ENCODE results near the gene CDK5RAP2.
"Not testable (repeated sequence)": the region's sequence is repeated elsewhere in the genome, so short reads cannot be mapped to it uniquely, and the experiment has no call there.

Gene CDK5RAP2

GRCh38 chr9:120552210-120552704 is 27.7 kb downstream of the CDK5RAP2 start:
- peaks cover 16% of the 10 kb centered on the region for H3K4me1 ChIP-seq
- H3K27me3 ChIP-seq (ENCODE audit: low read depth); in situ Hi-C loops (cut with MboI; ENCODE audit: low sequenced_read_pairs); H3K4me3 ChIP-seq; DNase-seq (ENCODE audit: low spot score in 2 of 2); H3K9me3 ChIP-seq: not testable (repeated sequence)
- peaks cover 39% of the 10 kb centered on the region for H3K36me3 ChIP-seq (replicated peaks)

GRCh38 chr9:120545701-120546550 is 34.0 kb downstream of the CDK5RAP2 start:
- Histone ChIP-seq H3K27me3 (ENCODE audit: low read depth) (no peaks in the 10 kb centered on the region), H3K9me3 (no peaks in the 10 kb centered on the region), H3K4me1 (peaks cover 18% of the 10 kb centered on the region), H3K36me3 (replicated peaks) (peaks cover 56% of the 10 kb centered on the region), H3K4me3 (no peak overlapping the region)
- in situ Hi-C loops (cut with MboI; ENCODE audit: low sequenced_read_pairs) = no loop called here
- DNase-seq (ENCODE audit: low spot score in 2 of 2) = peak; percentile 48 to 75

GRCh38 chr9:120544441-120544840 is 35.5 kb downstream of the CDK5RAP2 start:
- in situ Hi-C loops (cut with MboI; ENCODE audit: low sequenced_read_pairs) = no loop called here
- Histone ChIP-seq H3K36me3 (replicated peaks) (peaks cover 46% of the 10 kb centered on the region), H3K9me3 (no peaks in the 10 kb centered on the region), H3K4me3 (no peak overlapping the region), H3K4me1 (peaks cover 10% of the 10 kb centered on the region), H3K27me3 (ENCODE audit: low read depth) (no peaks in the 10 kb centered on the region)
- DNase-seq (ENCODE audit: low spot score in 2 of 2) = no peak

- Histone ChIP-seq H3K36me3 (replicated peaks) (peaks cover 44% of the 10 kb centered on the region), H3K27me3 (ENCODE audit: low read depth) (no peaks in the 10 kb centered on the region), H3K4me3 (no peak overlapping the region), H3K4me1 (peaks cover 10% of the 10 kb centered on the region), H3K9me3 (no peaks in the 10 kb centered on the region)
- DNase-seq (ENCODE audit: low spot score in 2 of 2) = no peak
- in situ Hi-C loops (cut with MboI; ENCODE audit: low sequenced_read_pairs) = no loop called here
These were observed 37.1 kb downstream of the CDK5RAP2 start for GRCh38 chr9:120542701-120543490.

GRCh38 chr9:120541921-120542320 is 38.0 kb downstream of the CDK5RAP2 start:
- H3K9me3 ChIP-seq = no peaks in the 10 kb centered on the region
- no peak for DNase-seq (ENCODE audit: low spot score in 2 of 2)
- no peak overlapping the region for H3K4me3 ChIP-seq
- H3K4me1 ChIP-seq = peaks cover 10% of the 10 kb centered on the region
- H3K36me3 ChIP-seq (replicated peaks) = peaks cover 43% of the 10 kb centered on the region
- no peaks in the 10 kb centered on the region for H3K27me3 ChIP-seq (ENCODE audit: low read depth)
- in situ Hi-C loops (cut with MboI; ENCODE audit: low sequenced_read_pairs) = no loop called here

- no peaks in the 10 kb centered on the region for H3K27me3 ChIP-seq (ENCODE audit: low read depth)
- DNase-seq (ENCODE audit: low spot score in 2 of 2) = no peak
- no peak overlapping the region for H3K4me3 ChIP-seq
- in situ Hi-C loops (cut with MboI; ENCODE audit: low sequenced_read_pairs) = no loop called here
- peaks cover 44% of the 10 kb centered on the region for H3K36me3 ChIP-seq (replicated peaks)
- H3K4me1 ChIP-seq = no peaks in the 10 kb centered on the region
- H3K9me3 ChIP-seq = no peaks in the 10 kb centered on the region
These were observed 40.0 kb downstream of the CDK5RAP2 start for GRCh38 chr9:120539951-120540350.

- H3K27me3 ChIP-seq (ENCODE audit: low read depth) = no peaks in the 10 kb centered on the region
- DNase-seq (ENCODE audit: low spot score in 2 of 2) = no peak
- no peaks in the 10 kb centered on the region for H3K4me1 ChIP-seq
- H3K36me3 ChIP-seq (replicated peaks) = peaks cover 35% of the 10 kb centered on the region
- H3K4me3 ChIP-seq = no peak overlapping the region
- H3K9me3 ChIP-seq = no peaks in the 10 kb centered on the region
- in situ Hi-C loops (cut with MboI; ENCODE audit: low sequenced_read_pairs) = no loop called here
These were observed 41.6 kb downstream of the CDK5RAP2 start for GRCh38 chr9:120538339-120538738.

- no peak overlapping the region for H3K4me3 ChIP-seq
- in situ Hi-C loops (cut with MboI; ENCODE audit: low sequenced_read_pairs) = no loop called here
- H3K4me1 ChIP-seq = no peaks in the 10 kb centered on the region
- DNase-seq (ENCODE audit: low spot score in 2 of 2) = no peak
- peaks cover 44% of the 10 kb centered on the region for H3K36me3 ChIP-seq (replicated peaks)
- H3K9me3 ChIP-seq = no peaks in the 10 kb centered on the region
- no peaks in the 10 kb centered on the region for H3K27me3 ChIP-seq (ENCODE audit: low read depth)
These were observed 42.9 kb downstream of the CDK5RAP2 start for GRCh38 chr9:120536949-120537640.

- H3K4me1 ChIP-seq = no peaks in the 10 kb centered on the region
- no peaks in the 10 kb centered on the region for H3K27me3 ChIP-seq (ENCODE audit: low read depth)
- no peaks in the 10 kb centered on the region for H3K9me3 ChIP-seq
- H3K4me3 ChIP-seq = no peak overlapping the region
- in situ Hi-C loops (cut with MboI; ENCODE audit: low sequenced_read_pairs) = no loop called here
- H3K36me3 ChIP-seq (replicated peaks) = peaks cover 51% of the 10 kb centered on the region
- DNase-seq (ENCODE audit: low spot score in 2 of 2) = no peak
These were observed 43.9 kb downstream of the CDK5RAP2 start for GRCh38 chr9:120536094-120536493.

- no peak for DNase-seq (ENCODE audit: low spot score in 2 of 2)
- in situ Hi-C loops (cut with MboI; ENCODE audit: low sequenced_read_pairs) = no loop called here
- Histone ChIP-seq H3K27me3 (ENCODE audit: low read depth) (no peaks in the 10 kb centered on the region), H3K9me3 (no peaks in the 10 kb centered on the region), H3K36me3 (replicated peaks) (peaks cover 63% of the 10 kb centered on the region), H3K4me1 (no peaks in the 10 kb centered on the region), H3K4me3 (no peak overlapping the region)
These were observed 45.7 kb downstream of the CDK5RAP2 start for GRCh38 chr9:120534266-120534665.

- no peaks in the 10 kb centered on the region for H3K4me1 ChIP-seq
- no peaks in the 10 kb centered on the region for H3K9me3 ChIP-seq
- H3K36me3 ChIP-seq (replicated peaks) = peaks cover 67% of the 10 kb centered on the region
- H3K4me3 ChIP-seq = no peak overlapping the region
- DNase-seq (ENCODE audit: low spot score in 2 of 2) = no peak
- H3K27me3 ChIP-seq (ENCODE audit: low read depth) = no peaks in the 10 kb centered on the region
- in situ Hi-C loops (cut with MboI; ENCODE audit: low sequenced_read_pairs) = no loop called here
These were observed 47.1 kb downstream of the CDK5RAP2 start for GRCh38 chr9:120532891-120533290.

GRCh38 chr9:120532475-120532874 is 47.5 kb downstream of the CDK5RAP2 start:
- Histone ChIP-seq H3K27me3 (ENCODE audit: low read depth) (no peaks in the 10 kb centered on the region), H3K4me3 (no peak overlapping the region), H3K4me1 (no peaks in the 10 kb centered on the region), H3K36me3 (replicated peaks) (peaks cover 69% of the 10 kb centered on the region), H3K9me3 (no peaks in the 10 kb centered on the region)
- in situ Hi-C loops (cut with MboI; ENCODE audit: low sequenced_read_pairs) = no loop called here
- no peak for DNase-seq (ENCODE audit: low spot score in 2 of 2)

- peaks cover 76% of the 10 kb centered on the region for H3K36me3 ChIP-seq (replicated peaks)
- H3K9me3 ChIP-seq = no peaks in the 10 kb centered on the region
- DNase-seq (ENCODE audit: low spot score in 2 of 2) = peak; percentile 25 to 35
- H3K27me3 ChIP-seq (ENCODE audit: low read depth) = no peaks in the 10 kb centered on the region
- in situ Hi-C loops (cut with MboI; ENCODE audit: low sequenced_read_pairs) = no loop called here
- H3K4me1 ChIP-seq = no peaks in the 10 kb centered on the region
- H3K4me3 ChIP-seq = no peak overlapping the region
These were observed 48.2 kb downstream of the CDK5RAP2 start for GRCh38 chr9:120531683-120532300.
